GM23248 (cell line): ENCODE measurements around the gene PAFAH1B2. TPM values are rescaled to one million over a fixed set of nuclear protein-coding genes. Genes with fewer than 3 reads are reported as not detected.

Experiments used
- DNase-seq: peaks from one replicate; pipeline ENCODE4 v3.0.0-alpha.2; 2015
- H2AFZ ChIP-seq: fragments of 200-600 bp; sonication (generic); 2 replicates; pipeline ENCODE4 v1.6.1; 2016; ENCODE audit warnings: antibody characterized with exemption
- H3F3A ChIP-seq: fragments of 200-600 bp; sonication (generic); 2 replicates; pipeline ENCODE4 v1.6.1; 2016; ENCODE audit warnings: mild to moderate bottlenecking, antibody characterized with exemption, mixed run types; ENCODE audit not compliant: insufficient read depth
- H3K27ac ChIP-seq: fragments of 200-600 bp; sonication (generic); 2 replicates; pipeline ENCODE4 v1.5.1; 2016; ENCODE audit warnings: mild to moderate bottlenecking
- H3K27me3 ChIP-seq: fragments of 200-600 bp; sonication (generic); replicated peaks from 2 replicates; pipeline ENCODE4 v1.6.1; 2016; ENCODE audit warnings: mild to moderate bottlenecking; ENCODE audit not compliant: insufficient read depth
- H3K36me3 ChIP-seq: fragments of 200-600 bp; sonication (generic); 2 replicates; pipeline ENCODE4 v1.6.1; 2016; ENCODE audit warnings: low read depth, mild to moderate bottlenecking
- H3K4me1 ChIP-seq: fragments of 200-600 bp; sonication (generic); 2 replicates; pipeline ENCODE4 v1.6.1; 2016; ENCODE audit warnings: mild to moderate bottlenecking; ENCODE audit not compliant: insufficient read depth
- H3K4me2 ChIP-seq: fragments of 200-600 bp; sonication (generic); one replicate; pipeline ENCODE4 v1.6.1; 2016; ENCODE audit warnings: mild to moderate bottlenecking; ENCODE audit not compliant: unreplicated experiment
- H3K4me3 ChIP-seq: fragments of 200-600 bp; sonication (generic); 2 replicates; pipeline ENCODE4 v1.5.1; 2016; ENCODE audit warnings: mild to moderate bottlenecking
- H3K79me2 ChIP-seq: fragments of 200-600 bp; sonication (generic); 2 replicates; pipeline ENCODE4 v1.6.1; 2016; ENCODE audit warnings: mild to moderate bottlenecking; ENCODE audit not compliant: insufficient read depth
- H3K9ac ChIP-seq: fragments of 200-600 bp; sonication (generic); 2 replicates; pipeline ENCODE4 v1.6.1; 2016; ENCODE audit warnings: mild to moderate bottlenecking
- H3K9me2 ChIP-seq: fragments of 200-600 bp; sonication (generic); 2 replicates; pipeline ENCODE4 v1.6.1; 2016; ENCODE audit warnings: mixed run types, mild to moderate bottlenecking, moderate library complexity; ENCODE audit not compliant: insufficient read depth
- H3K9me3 ChIP-seq: fragments of 200-600 bp; sonication (generic); one replicate; pipeline ENCODE4 v1.6.1; 2017; ENCODE audit warnings: low read depth
- H4K20me1 ChIP-seq: fragments of 200-600 bp; sonication (generic); 2 replicates; pipeline ENCODE4 v1.6.0; 2016; ENCODE audit not compliant: insufficient read depth
- EZH2 ChIP-seq: fragments of 200-600 bp; sonication (generic); IDR thresholded peaks from 2 replicates; pipeline ENCODE4 v1.6.1; 2018; ENCODE audit warnings: antibody characterized with exemption, mild to moderate bottlenecking; ENCODE audit not compliant: insufficient read depth, poor library complexity, severe bottlenecking
- EZH2phosphoT487 ChIP-seq: fragments of 200-600 bp; sonication (generic); IDR thresholded peaks from 2 replicates; pipeline ENCODE4 v1.6.1; 2018; ENCODE audit warnings: antibody characterized with exemption, moderate library complexity, mild to moderate bottlenecking, low read depth; ENCODE audit not compliant: insufficient read depth
- WGBS, 2 experiments: methylation state at CpG; one replicate each; pipeline ENCODE4 v1.1.6; 2015 to 2017; ENCODE audit warnings: low lambda C conversion rate in 2 of 2, low coverage in 1 of 2; ENCODE audit errors: missing lambda C conversion rate in 2 of 2; 5-methylcytosine and 5-hydroxymethylcytosine counted together
- in situ Hi-C: fragments of 300-500 bp; cut with MboI; formaldehyde crosslinking; loops from 2 replicates; pipeline ENCODE4 v1.15.0; 2020
- polyA plus RNA-seq: library from polyadenylated mRNA; unstranded; fragments of >200 nt; fragmentation: Nextera tagmentation; extraction: Ambion mirVana; gene quantifications from 2 replicates; pipeline ENCODE4 v1.2.1, GENCODE V29; 2016
- total RNA-seq: library from RNA; depleted of rRNA; stranded (reverse); fragments of >200 nt; shearing (Covaris generic); gene quantifications from 2 replicates; pipeline ENCODE4 v1.2.3, GENCODE V29; 2014; rRNA removed

The PAFAH1B2 gene, protein sequence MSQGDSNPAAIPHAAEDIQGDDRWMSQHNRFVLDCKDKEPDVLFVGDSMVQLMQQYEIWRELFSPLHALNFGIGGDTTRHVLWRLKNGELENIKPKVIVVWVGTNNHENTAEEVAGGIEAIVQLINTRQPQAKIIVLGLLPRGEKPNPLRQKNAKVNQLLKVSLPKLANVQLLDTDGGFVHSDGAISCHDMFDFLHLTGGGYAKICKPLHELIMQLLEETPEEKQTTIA
- 124 and 140 TPM in 2 replicates for total RNA-seq
- polyA plus RNA-seq: 116 and 120 TPM in 2 replicates

DNA sequence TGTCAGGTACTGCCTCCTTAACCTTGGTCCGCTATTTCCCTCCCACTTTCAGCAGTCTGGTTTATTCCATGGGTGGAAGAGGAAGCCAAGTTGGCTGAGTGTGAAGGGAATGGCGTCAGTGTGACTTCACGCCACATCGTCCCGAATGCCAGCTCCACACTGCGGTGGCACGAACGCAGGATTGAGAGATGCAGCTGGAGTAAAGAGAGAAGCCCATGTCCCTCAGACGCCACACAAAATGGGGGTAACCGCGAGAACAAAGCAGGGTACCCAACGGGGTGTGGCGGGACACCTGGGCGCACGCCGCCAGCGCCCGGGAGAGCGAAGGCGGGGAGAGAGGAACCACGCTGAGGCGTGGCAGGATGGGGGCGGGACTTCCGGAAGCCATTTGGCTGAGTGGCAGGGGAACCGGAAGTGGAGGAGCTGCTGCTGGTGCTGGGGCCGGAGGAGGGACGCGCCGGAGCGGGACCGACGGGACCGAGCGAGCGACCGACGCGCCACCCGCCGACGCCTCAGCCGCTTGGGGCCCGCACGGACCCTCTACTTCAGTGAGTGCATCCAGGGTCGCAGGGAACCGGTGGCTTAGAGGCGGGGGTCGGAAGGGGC is at the start of gene PAFAH1B2:
Gene PAFAH1B2 (plus strand): TSS at position 417 of the 606 bp plus-strand sequence. CDS start 8,161 bp downstream, outside the sequence.
- in situ Hi-C loops: no loop called here
- Histone ChIP-seq H3K27me3 (no peaks in the 10 kb centered on the region), H3K79me2 (peaks cover 46% of the 10 kb centered on the region), H3K9ac (peak within 1 kb of the TSS; percentile 94), H2AFZ (peak within 1 kb of the TSS; percentile 96), H3K4me1 (0 out of 2 replicates have a peak, but pooled peaks cover 17% of the 10 kb centered on the region), H4K20me1 (peaks cover 8% of the 10 kb centered on the region; the same call in 1 of the 2 replicates), H3K4me3 (peak within 1 kb of the TSS; percentile 95), H3K36me3 (peaks cover 11% of the 10 kb centered on the region; the same call in 1 of the 2 replicates), H3K9me3 (no peaks in the 10 kb centered on the region), H3K9me2 (no peaks in the 10 kb centered on the region), H3K27ac (peak within 1 kb of the TSS; percentile 90), H3F3A (peaks cover 26% of the 10 kb centered on the region), H3K4me2 (peak within 1 kb of the TSS; percentile 95)
- peak; percentile 98 for DNase-seq
- no peak for TF ChIP-seq EZH2phosphoT487
- 1% methylated on average over 34 to 48 of the region's 48 CpGs for WGBS, 2 experiments

DNA sequence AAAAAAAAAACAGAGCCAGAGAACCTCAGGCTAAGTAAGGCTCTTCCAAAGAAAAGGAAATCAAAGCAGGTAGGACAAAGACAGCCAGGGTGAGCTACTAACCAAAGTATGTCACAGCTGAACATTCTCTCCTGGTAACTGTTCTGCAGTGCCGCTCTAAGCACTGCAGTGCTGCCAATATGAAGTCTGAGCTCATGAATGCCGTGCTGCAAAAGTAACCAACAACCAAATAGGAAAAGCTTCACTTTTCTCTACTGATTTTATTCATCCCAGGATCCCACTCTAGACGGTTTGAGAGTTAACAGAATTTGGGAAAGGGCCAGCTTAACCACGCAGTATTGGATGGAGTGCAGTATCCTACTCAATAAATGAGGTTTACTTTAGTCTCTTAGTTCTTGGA is 49.3 kb upstream of the PAFAH1B2 start:
- in situ Hi-C loops: no loop called here
- Histone ChIP-seq H3K4me2 (peak overlapping the region; percentile 80), H3K27me3 (no peaks in the 10 kb centered on the region), H3K9me2 (no peaks in the 10 kb centered on the region), H3K4me1 (peaks cover 42% of the 10 kb centered on the region), H4K20me1 (peaks cover 6% of the 10 kb centered on the region; the same call in 1 of the 2 replicates), H2AFZ (no peak overlapping the region), H3K9me3 (no peaks in the 10 kb centered on the region), H3K36me3 (no peaks in the 10 kb centered on the region), H3K9ac (0 out of 2 replicates have a peak overlapping the region, but pooled peaks have one; percentile 95), H3K79me2 (peaks cover 81% of the 10 kb centered on the region), H3K27ac (no peak overlapping the region), H3K4me3 (no peak overlapping the region), H3F3A (peaks cover 34% of the 10 kb centered on the region)
- TF ChIP-seq EZH2phosphoT487 (no peak), EZH2 (no peak)
- peak; percentile 61 for DNase-seq
- WGBS, 2 experiments: 48 to 54% methylated on average over 4 of the region's 4 CpGs

DNA sequence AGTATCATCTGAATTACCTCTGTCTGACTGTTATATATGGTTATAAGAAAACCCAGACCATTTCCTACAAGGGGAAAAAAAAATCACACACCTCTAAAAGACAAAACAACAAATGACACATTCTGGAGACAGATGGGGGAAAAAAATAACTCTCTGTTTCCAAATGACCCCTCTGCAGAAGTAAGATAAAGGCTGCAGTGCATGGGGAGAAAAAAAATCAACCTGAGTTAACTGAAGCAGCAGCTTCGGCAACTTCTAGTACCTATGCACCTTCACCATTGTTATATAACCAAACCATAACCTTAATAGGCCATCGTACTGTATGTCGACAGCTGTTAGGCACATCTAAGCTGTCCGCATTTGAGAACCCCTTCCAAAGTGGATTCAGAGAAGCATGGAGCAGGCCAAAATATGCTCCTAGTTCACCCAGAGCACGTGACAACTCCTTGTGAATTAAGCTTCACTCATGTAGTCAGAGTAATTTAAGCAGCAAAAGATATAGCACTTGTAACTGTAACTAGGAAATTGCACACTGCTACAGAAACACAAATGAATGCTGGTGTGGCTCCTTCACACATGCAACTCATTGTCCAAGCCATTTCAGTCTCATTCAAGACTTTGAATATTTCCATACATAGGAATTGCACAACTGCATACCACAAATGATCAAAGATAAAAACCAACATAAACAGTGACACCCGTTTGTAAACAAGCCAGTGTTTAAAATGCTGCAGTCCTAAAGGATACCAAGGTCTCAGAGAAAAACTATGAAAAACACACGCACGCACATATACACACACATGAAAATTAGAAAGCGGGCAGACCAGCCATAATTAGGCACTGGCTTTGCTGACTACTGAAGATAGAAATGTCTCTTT is 48.6 kb upstream of the PAFAH1B2 start:
- peaks cover 42% of the 10 kb centered on the region for H3K4me1 ChIP-seq
- TF ChIP-seq EZH2 (no peak), EZH2phosphoT487 (no peak)
- H3K79me2 ChIP-seq: peaks cover 73% of the 10 kb centered on the region
- peaks cover 34% of the 10 kb centered on the region for H3F3A ChIP-seq
- H4K20me1 ChIP-seq: 0 out of 2 replicates have a peak, but pooled peaks cover 6% of the 10 kb centered on the region
- H2AFZ ChIP-seq: no peak overlapping the region
- peak overlapping the region; percentile 81 for H3K4me3 ChIP-seq
- no peaks in the 10 kb centered on the region for H3K36me3 ChIP-seq
- H3K27ac ChIP-seq: peak overlapping the region; percentile 78
- H3K9me3 ChIP-seq: no peaks in the 10 kb centered on the region
- in situ Hi-C loops: no loop called here
- H3K9me2 ChIP-seq: no peaks in the 10 kb centered on the region
- H3K9ac ChIP-seq: peak overlapping the region; percentile 95
- peak overlapping the region; percentile 80 for H3K4me2 ChIP-seq
- 27 to 30% methylated on average over 9 of the region's 9 CpGs for WGBS, 2 experiments
- no peaks in the 10 kb centered on the region for H3K27me3 ChIP-seq
- peak; percentile 74 for DNase-seq
